HCT116 (cell line): ENCODE results near the gene SORBS1. TPM values are rescaled to one million over a fixed set of nuclear protein-coding genes. Genes with fewer than 3 reads are reported as not detected.

Experiments
- ATAC-seq: fragments of 200-7000 bp; cut with Tn5 transposase; 2 replicates; pipeline ENCODE4 v1.9.1; 2020; ENCODE audit warnings: mild to moderate bottlenecking, moderate library complexity
- BruUV-seq: library from RNA; stranded (reverse); fragments of 400-500 nt; replicated peaks from 2 replicates; lab custom pipeline; 2021; lab: Mats Ljungman, UMichigan
- CTCF ChIA-PET: fragments of 300-600 bp; sonication (Branson Sonifier 250); formaldehyde crosslinking; loops from one replicate; lab custom pipeline; 2021; ENCODE audit warnings: antibody characterized with exemption; lab: Charles Lee
- POLR2A ChIA-PET: fragments of 300-600, 350-600 bp; sonication (Branson Sonifier 250); formaldehyde crosslinking; loops from one replicate; lab custom pipeline; 2021; ENCODE audit warnings: antibody characterized with exemption; lab: Charles Lee
- RAD21 ChIA-PET, 2 experiments: fragments of 300-600 bp; sonication (Branson Sonifier 250); formaldehyde crosslinking; loops; one replicate each; lab custom pipeline; 2023; ENCODE audit warnings: low total read pairs in 2 of 2; ENCODE audit not compliant: uncharacterized antibody in 2 of 2, unreplicated experiment in 2 of 2, low non-redundant PET in 1 of 2; lab: Charles Lee
- DNase-seq: peaks from one replicate; pipeline ENCODE4 v3.0.0-alpha.2; 2010; ENCODE audit warnings: low read depth, low spot score
- H2AFZ ChIP-seq: fragments of 200-600 bp; shearing (Covaris generic), sonication (generic); 2 replicates; pipeline ENCODE4 v1.6.1; 2017; ENCODE audit warnings: low read depth, mixed run types, mixed read lengths, antibody characterized with exemption, low read length; ENCODE audit not compliant: poor library complexity, severe bottlenecking
- H3K27ac ChIP-seq: 2 replicates; pipeline ENCODE4 v1.5.1; 2012; ENCODE audit warnings: low read depth, low read length
- H3K27me3 ChIP-seq: fragments of 200-600 bp; sonication (generic); 2 replicates; pipeline ENCODE4 v1.6.1; 2016; ENCODE audit warnings: mixed run types, low read length, mixed read lengths; ENCODE audit not compliant: insufficient read depth
- H3K36me3 ChIP-seq, 2 experiments: fragments of 200-500 bp in 1 of 2; fragments of 200-600 bp in 1 of 2; sonication (Bioruptor generic) in 1 of 2; sonication (generic) in 1 of 2; 2 replicates each; pipeline versions ENCODE4 v1.5.1 to v1.6.1; 2014 to 2016; ENCODE audit warnings: low read length in 2 of 2, inconsistent platforms in 1 of 2, mixed read lengths in 1 of 2, mixed run types in 1 of 2; ENCODE audit not compliant: insufficient read depth in 2 of 2, control insufficient read depth in 1 of 2
- H3K4me1 ChIP-seq, 2 experiments: fragments of 200-600 bp in 1 of 2; sonication (generic) in 1 of 2; 2 replicates each; pipeline versions ENCODE4 v1.5.1 to v1.6.1; 2012 to 2017; ENCODE audit warnings: low read length in 2 of 2, inconsistent platforms in 1 of 2, mild to moderate bottlenecking in 1 of 2, mixed read lengths in 1 of 2, mixed run types in 1 of 2, moderate library complexity in 1 of 2; ENCODE audit not compliant: insufficient read depth in 2 of 2, control insufficient read depth in 1 of 2
- H3K4me2 ChIP-seq: fragments of 200-600 bp; sonication (generic); 2 replicates; pipeline ENCODE4 v1.6.1; 2017; ENCODE audit warnings: mixed run types, low read length, mixed read lengths
- H3K4me3 ChIP-seq, 2 experiments: fragments of 200-600 bp in 1 of 2; sonication (generic) in 1 of 2; replicated peaks in 1 of 2; 2 replicates each; pipeline ENCODE4 v1.5.1; 2011 to 2016; ENCODE audit warnings: low read length in 2 of 2, control low read depth in 1 of 2, low read depth in 1 of 2, mild to moderate bottlenecking in 1 of 2, mixed read lengths in 1 of 2, mixed run types in 1 of 2
- H3K79me2 ChIP-seq: fragments of 200-600 bp; sonication (generic); 2 replicates; pipeline ENCODE4 v1.6.1; 2017; ENCODE audit warnings: mild to moderate bottlenecking, mixed run types, low read length, moderate library complexity, mixed read lengths; ENCODE audit not compliant: insufficient read depth
- H3K9ac ChIP-seq: fragments of 200-600 bp; sonication (generic); 2 replicates; pipeline ENCODE4 v1.6.1; 2016; ENCODE audit warnings: low read length, mixed read lengths
- H3K9me2 ChIP-seq: fragments of 200-600 bp; sonication (generic), shearing (Covaris generic); 2 replicates; pipeline ENCODE4 v1.6.1; 2017; ENCODE audit warnings: mixed run types, mild to moderate bottlenecking, moderate library complexity; ENCODE audit not compliant: insufficient read depth
- H3K9me3 ChIP-seq, 2 experiments: fragments of 200-500 bp in 1 of 2; fragments of 200-600 bp in 1 of 2; sonication (Bioruptor generic) in 1 of 2; sonication (generic) in 1 of 2; 2 replicates each; pipeline ENCODE4 v1.6.1; 2014 to 2017; ENCODE audit warnings: low read length in 2 of 2, mixed read lengths in 2 of 2, inconsistent platforms in 1 of 2, low read depth in 1 of 2, mild to moderate bottlenecking in 1 of 2, mixed run types in 1 of 2, moderate library complexity in 1 of 2; ENCODE audit not compliant: control insufficient read depth in 1 of 2, insufficient read depth in 1 of 2
- H4K20me1 ChIP-seq: fragments of 200-600 bp; sonication (generic), shearing (Covaris generic); 2 replicates; pipeline ENCODE4 v1.6.1; 2017; ENCODE audit warnings: mixed run types, mild to moderate bottlenecking, moderate library complexity; ENCODE audit not compliant: insufficient read depth
- CBX3 ChIP-seq: IDR thresholded peaks from 2 replicates; pipeline ENCODE4 v1.6.1; 2012; ENCODE audit warnings: low read depth
- EZH2 ChIP-seq: fragments of 200-600 bp; sonication (generic); IDR thresholded peaks from 2 replicates; pipeline ENCODE4 v1.6.1; 2017; ENCODE audit warnings: antibody characterized with exemption, mixed run types
- EZH2phosphoT487 ChIP-seq: fragments of 200-600 bp; IDR thresholded peaks from 2 replicates; pipeline ENCODE4 v1.6.1; 2018; ENCODE audit warnings: antibody characterized with exemption, borderline replicate concordance
- FOSL1 ChIP-seq: IDR thresholded peaks from 2 replicates; pipeline ENCODE4 v1.6.1; 2012; ENCODE audit warnings: low read depth
- JUND ChIP-seq: IDR thresholded peaks from 2 replicates; pipeline ENCODE4 v1.6.1; 2012
- POLR2A ChIP-seq: IDR thresholded peaks from 2 replicates; pipeline ENCODE4 v1.7.0; 2011; ENCODE audit warnings: borderline replicate concordance; ENCODE audit not compliant: insufficient read depth, insufficient read length; ENCODE audit errors: extremely low read depth
- POLR2AphosphoS5 ChIP-seq: IDR thresholded peaks from 2 replicates; pipeline ENCODE4 v1.6.1; 2011; ENCODE audit warnings: mild to moderate bottlenecking, low read depth, low read length, moderate library complexity
- SIN3A ChIP-seq: IDR thresholded peaks from 2 replicates; pipeline ENCODE4 v1.6.1; 2012; ENCODE audit warnings: low read depth
- SRF ChIP-seq: IDR thresholded peaks from 2 replicates; pipeline ENCODE4 v1.6.1; 2012; ENCODE audit warnings: low read depth
- TCF7L2 ChIP-seq: IDR thresholded peaks from 2 replicates; pipeline ENCODE4 v1.7.0; 2011; ENCODE audit warnings: borderline replicate concordance, inconsistent platforms; ENCODE audit not compliant: insufficient read depth, insufficient read length; ENCODE audit errors: extremely low read depth
- YY1 ChIP-seq: IDR thresholded peaks from 2 replicates; pipeline ENCODE4 v1.6.1; 2011; ENCODE audit warnings: low read length, low read depth, moderate library complexity, mild to moderate bottlenecking; ENCODE audit not compliant: insufficient replicate concordance; ENCODE audit errors: extremely low read depth
- ZFX ChIP-seq: fragments of 450-650 bp; IDR thresholded peaks from 2 replicates; pipeline ENCODE4 v1.6.1; 2017
- ZNF274 ChIP-seq: fragments of 200-500 bp; sonication (Bioruptor generic); IDR thresholded peaks from 2 replicates; pipeline ENCODE4 v1.6.1; 2014; ENCODE audit warnings: mild to moderate bottlenecking, low read depth, low read length, inconsistent platforms
- intact Hi-C: fragments of 100-400 bp; cut with micrococcal nuclease; formaldehyde crosslinking; loops from 2 replicates; pipeline ENCODE4 v1.10.0; 2022
- total RNA-seq: library from RNA; stranded (reverse); gene quantifications from one replicate; pipeline ENCODE4 v1.2.1, GENCODE V29; 2021; ENCODE audit not compliant: unreplicated experiment
- TF ChIP-seq, protein P1 (sequence below), 3 experiments: fragments of 200-600 bp in 1 of 3; sonication (generic) in 1 of 3; IDR thresholded peaks in 2 of 3; conservative IDR thresholded peaks in 1 of 3; 2 replicates each; pipeline ENCODE4 v1.5.1; 2012 to 2017; ENCODE audit warnings: low read depth in 2 of 3, low read length in 2 of 3, antibody characterized with exemption in 1 of 3, borderline replicate concordance in 1 of 3, control low read depth in 1 of 3, mild to moderate bottlenecking in 1 of 3, mixed read lengths in 1 of 3, mixed run types in 1 of 3, moderate library complexity in 1 of 3; ENCODE audit not compliant: insufficient read depth in 1 of 3
- TF ChIP-seq, protein P2 (sequence below): IDR thresholded peaks from 2 replicates; pipeline ENCODE4 v1.6.1; 2012
- TF ChIP-seq, protein P3 (sequence below): IDR thresholded peaks from 2 replicates; pipeline ENCODE4 v1.6.1; 2011; ENCODE audit warnings: mild to moderate bottlenecking, low read length, moderate library complexity; ENCODE audit not compliant: insufficient replicate concordance; ENCODE audit errors: extremely low read depth
- TF ChIP-seq, protein P4 (sequence below): IDR thresholded peaks from 2 replicates; pipeline ENCODE4 v1.6.1; 2012
- TF ChIP-seq, protein P5 (sequence below): IDR thresholded peaks from 2 replicates; pipeline ENCODE4 v1.6.1; 2012; ENCODE audit warnings: low read depth

The SORBS1 gene
- total RNA-seq, 1 experiment from 2014 or later, result 3.4 TPM

DNA sequence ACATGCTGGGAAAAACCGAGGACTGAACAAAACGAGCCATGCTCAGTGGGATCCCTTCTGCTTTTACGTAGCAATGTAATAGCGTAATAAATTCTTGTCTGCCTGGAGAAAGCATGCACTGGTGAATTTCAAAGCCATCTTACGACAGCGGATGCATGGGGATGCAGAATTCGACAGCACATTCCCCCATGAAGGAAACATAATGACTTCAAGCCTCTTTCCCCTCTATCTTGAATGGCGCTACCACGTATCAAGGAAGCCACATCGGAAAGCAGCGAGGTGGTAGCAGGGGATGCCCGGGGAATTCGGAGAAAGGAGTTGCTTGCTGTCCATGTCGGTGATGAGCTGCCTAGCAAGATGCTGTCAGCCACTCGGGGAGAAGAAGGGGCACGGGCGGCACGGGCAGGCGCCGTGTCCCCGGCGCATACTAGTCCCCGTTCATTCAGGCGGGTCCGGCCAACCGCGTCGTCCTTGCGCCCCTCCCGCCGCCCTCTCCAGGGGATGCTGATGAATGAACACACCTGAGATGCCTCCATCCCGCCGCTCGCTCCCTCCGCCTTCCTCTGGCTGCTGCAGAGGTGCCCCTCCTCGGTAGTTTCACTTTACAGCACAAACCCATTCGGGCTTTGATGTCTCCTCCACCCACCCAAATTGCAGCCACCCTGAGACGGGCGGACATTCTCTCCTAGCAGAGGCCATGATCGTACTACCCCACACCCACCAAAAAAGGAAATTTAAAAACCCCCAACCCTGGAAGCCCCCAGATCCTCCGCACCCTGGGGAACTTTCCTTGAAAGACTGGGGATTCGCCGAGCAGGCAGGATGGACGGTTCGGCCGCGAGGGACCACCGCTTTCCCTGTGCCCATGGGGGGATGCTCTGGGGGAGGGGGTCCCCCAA is 644 bp downstream of the SORBS1 start:
- ChIA-PET POLR2A (no interaction called here), CTCF (interaction anchor here (1.2 kb wide), 1 partner anchor 130 kb away, joined by 5 read pairs; no protein-coding TSS in a partner anchor)
- Histone ChIP-seq H3K36me3 (no peaks in the 10 kb centered on the region), H3K4me3 (peak overlapping the region; percentile 79 to 84), H3K79me2 (no peaks in the 10 kb centered on the region), H3K4me1 (peaks cover 0 to 11% of the 10 kb centered on the region in 2 experiments; a peak in 1 of 4 replicates), H3K27ac (peak overlapping the region; percentile 31; the same call in 1 of the 2 replicates), H2AFZ (peak overlapping the region; percentile 90), H3K9me3 (no peaks in the 10 kb centered on the region), H3K9me2 (no peaks in the 10 kb centered on the region)
- intact Hi-C loops, result no loop called here
- TF ChIP-seq, protein P1, sequence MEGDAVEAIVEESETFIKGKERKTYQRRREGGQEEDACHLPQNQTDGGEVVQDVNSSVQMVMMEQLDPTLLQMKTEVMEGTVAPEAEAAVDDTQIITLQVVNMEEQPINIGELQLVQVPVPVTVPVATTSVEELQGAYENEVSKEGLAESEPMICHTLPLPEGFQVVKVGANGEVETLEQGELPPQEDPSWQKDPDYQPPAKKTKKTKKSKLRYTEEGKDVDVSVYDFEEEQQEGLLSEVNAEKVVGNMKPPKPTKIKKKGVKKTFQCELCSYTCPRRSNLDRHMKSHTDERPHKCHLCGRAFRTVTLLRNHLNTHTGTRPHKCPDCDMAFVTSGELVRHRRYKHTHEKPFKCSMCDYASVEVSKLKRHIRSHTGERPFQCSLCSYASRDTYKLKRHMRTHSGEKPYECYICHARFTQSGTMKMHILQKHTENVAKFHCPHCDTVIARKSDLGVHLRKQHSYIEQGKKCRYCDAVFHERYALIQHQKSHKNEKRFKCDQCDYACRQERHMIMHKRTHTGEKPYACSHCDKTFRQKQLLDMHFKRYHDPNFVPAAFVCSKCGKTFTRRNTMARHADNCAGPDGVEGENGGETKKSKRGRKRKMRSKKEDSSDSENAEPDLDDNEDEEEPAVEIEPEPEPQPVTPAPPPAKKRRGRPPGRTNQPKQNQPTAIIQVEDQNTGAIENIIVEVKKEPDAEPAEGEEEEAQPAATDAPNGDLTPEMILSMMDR (IDR thresholded peaks at IDR 0.05 in 2 of 3, conservative IDR thresholded peaks at IDR 0.05 in 1 of 3; ENCODE audit: borderline replicate concordance in 1 of 3, insufficient read depth in 1 of 3, low read depth in 2 of 3, low read length in 2 of 3), result no peak
- TF ChIP-seq ZNF274, result no peak
- TF ChIP-seq, protein P2, sequence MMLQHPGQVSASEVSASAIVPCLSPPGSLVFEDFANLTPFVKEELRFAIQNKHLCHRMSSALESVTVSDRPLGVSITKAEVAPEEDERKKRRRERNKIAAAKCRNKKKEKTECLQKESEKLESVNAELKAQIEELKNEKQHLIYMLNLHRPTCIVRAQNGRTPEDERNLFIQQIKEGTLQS, result no peak
- TF ChIP-seq SRF, result no peak
- no peak for TF ChIP-seq TCF7L2
- no peak for TF ChIP-seq YY1
- TF ChIP-seq ZFX, result no peak
- no peak for TF ChIP-seq SIN3A
- TF ChIP-seq POLR2AphosphoS5, result no peak
- TF ChIP-seq CBX3, result no peak
- TF ChIP-seq, protein P3, sequence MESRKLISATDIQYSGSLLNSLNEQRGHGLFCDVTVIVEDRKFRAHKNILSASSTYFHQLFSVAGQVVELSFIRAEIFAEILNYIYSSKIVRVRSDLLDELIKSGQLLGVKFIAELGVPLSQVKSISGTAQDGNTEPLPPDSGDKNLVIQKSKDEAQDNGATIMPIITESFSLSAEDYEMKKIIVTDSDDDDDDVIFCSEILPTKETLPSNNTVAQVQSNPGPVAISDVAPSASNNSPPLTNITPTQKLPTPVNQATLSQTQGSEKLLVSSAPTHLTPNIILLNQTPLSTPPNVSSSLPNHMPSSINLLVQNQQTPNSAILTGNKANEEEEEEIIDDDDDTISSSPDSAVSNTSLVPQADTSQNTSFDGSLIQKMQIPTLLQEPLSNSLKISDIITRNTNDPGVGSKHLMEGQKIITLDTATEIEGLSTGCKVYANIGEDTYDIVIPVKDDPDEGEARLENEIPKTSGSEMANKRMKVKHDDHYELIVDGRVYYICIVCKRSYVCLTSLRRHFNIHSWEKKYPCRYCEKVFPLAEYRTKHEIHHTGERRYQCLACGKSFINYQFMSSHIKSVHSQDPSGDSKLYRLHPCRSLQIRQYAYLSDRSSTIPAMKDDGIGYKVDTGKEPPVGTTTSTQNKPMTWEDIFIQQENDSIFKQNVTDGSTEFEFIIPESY, result no peak
- TF ChIP-seq, protein P4, sequence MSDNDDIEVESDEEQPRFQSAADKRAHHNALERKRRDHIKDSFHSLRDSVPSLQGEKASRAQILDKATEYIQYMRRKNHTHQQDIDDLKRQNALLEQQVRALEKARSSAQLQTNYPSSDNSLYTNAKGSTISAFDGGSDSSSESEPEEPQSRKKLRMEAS, result no peak
- no peak for TF ChIP-seq EZH2
- no peak for TF ChIP-seq FOSL1
- TF ChIP-seq, protein P5, sequence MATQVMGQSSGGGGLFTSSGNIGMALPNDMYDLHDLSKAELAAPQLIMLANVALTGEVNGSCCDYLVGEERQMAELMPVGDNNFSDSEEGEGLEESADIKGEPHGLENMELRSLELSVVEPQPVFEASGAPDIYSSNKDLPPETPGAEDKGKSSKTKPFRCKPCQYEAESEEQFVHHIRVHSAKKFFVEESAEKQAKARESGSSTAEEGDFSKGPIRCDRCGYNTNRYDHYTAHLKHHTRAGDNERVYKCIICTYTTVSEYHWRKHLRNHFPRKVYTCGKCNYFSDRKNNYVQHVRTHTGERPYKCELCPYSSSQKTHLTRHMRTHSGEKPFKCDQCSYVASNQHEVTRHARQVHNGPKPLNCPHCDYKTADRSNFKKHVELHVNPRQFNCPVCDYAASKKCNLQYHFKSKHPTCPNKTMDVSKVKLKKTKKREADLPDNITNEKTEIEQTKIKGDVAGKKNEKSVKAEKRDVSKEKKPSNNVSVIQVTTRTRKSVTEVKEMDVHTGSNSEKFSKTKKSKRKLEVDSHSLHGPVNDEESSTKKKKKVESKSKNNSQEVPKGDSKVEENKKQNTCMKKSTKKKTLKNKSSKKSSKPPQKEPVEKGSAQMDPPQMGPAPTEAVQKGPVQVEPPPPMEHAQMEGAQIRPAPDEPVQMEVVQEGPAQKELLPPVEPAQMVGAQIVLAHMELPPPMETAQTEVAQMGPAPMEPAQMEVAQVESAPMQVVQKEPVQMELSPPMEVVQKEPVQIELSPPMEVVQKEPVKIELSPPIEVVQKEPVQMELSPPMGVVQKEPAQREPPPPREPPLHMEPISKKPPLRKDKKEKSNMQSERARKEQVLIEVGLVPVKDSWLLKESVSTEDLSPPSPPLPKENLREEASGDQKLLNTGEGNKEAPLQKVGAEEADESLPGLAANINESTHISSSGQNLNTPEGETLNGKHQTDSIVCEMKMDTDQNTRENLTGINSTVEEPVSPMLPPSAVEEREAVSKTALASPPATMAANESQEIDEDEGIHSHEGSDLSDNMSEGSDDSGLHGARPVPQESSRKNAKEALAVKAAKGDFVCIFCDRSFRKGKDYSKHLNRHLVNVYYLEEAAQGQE, result no peak
- TF ChIP-seq JUND, result no peak
- no peak for TF ChIP-seq POLR2A
- TF ChIP-seq EZH2phosphoT487, result no peak
- TF ChIP-seq, all 23 proteins: peak for 0
- peak; percentile 31 for ATAC-seq
- no peaks in the 10 kb centered on the region for H4K20me1 ChIP-seq
- BruUV-seq, result TSS peak; percentile 46
- H3K9ac ChIP-seq, result peak overlapping the region; percentile 59
- no peaks in the 10 kb centered on the region; the same call in 1 of the 2 replicates for H3K27me3 ChIP-seq
- peak overlapping the region; percentile 100 for H3K4me2 ChIP-seq
- no peak for DNase-seq
- RAD21 ChIA-PET, result no interaction called here
